Activated T-helper 9 cell treated with anti-CD3 and anti-CD28 coated beads, Interleukin-2, amount 50 U/mL, for 16 hours (primary cell): ENCODE measurements around the gene PLXND1.
A peak's percentile ranks its signal among the peaks of the same experiment; 100 is the strongest.

Source experiments
- DNase-seq: peaks from one replicate; pipeline ENCODE4 v3.0.0-alpha.2; 2020; ENCODE audit warnings: low read depth

PLXND1 gene

DNA sequence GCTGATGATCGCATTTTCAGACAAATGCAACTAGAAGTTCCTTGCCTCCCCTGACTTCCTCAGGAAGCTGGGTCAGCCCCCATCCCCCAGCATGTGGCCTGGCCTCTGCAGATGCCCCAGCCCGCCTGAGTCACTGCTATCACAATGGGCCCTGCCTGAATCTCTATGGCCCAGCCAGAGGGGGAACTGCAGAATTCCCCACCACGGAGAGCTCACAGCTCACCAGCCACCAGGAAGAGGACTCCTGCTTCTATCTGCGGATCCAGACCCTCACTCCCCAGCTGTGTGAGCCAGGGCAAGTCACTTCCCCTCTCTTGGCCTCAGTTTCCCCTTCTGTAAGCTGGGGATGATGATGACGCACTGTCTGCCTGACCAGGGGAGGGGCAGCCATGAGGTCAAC is 6.9 kb downstream of the PLXND1 start:
- no peak for DNase-seq

DNA sequence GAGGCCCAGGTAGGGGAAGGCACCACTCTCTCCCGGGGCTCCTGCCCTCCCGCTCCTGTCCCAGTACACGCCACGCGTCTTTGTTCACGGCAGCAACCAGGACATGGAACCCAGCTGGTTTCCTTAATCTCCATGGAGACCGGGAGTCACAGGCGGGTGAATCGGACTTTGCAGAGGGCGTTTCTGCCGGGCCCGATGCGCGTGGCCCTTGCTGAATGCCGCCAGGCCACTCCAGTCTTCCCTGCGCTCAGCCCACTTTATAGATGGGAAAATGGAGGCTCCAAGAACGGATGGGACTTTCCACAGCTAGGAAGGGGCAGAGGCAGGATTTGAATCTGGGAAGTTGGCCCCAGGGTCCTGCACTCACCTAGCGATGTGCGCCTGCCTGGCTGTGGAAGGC is 7.4 kb downstream of the PLXND1 start:
- DNase-seq = no peak

DNA sequence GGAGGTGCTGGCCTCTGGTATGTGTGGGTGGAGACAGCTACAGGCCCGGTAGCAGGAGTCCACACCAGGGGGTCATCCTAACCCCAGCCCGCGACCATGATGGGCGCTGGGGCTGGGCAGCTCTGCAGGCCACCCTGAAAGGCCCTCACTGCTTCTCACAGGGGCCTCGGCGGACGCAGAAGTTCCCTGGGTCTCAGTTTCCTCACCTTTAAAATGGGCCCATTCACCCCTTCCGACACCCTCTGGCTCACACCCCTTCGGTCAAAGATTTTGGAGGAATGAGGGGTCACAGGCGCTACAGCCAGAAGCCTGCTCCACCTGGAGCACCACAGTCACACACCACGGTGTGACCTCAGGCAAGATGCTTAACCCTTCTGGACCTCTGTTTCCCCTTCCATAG is 8.0 kb downstream of the PLXND1 start:
- DNase-seq = no peak

DNA sequence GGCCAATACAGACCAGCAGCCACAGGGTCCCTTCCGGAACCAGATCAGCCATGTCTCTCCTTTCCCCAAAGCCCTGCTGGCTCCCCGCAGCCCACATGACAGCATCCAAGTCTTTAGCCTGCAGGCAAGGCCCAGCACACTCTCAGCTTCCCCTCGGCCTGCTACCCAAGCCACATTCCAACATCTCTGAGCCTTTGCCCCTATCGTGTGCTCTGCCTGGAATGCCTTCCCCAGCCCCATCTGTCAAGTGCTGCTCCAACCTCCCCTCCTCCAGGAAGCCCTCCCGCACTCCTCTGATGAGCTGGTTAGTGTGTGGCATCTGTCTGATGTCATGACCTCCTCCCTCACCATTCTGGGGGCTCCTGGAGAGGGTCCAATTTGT is 8.5 kb downstream of the PLXND1 start:
- DNase-seq = no peak

DNA sequence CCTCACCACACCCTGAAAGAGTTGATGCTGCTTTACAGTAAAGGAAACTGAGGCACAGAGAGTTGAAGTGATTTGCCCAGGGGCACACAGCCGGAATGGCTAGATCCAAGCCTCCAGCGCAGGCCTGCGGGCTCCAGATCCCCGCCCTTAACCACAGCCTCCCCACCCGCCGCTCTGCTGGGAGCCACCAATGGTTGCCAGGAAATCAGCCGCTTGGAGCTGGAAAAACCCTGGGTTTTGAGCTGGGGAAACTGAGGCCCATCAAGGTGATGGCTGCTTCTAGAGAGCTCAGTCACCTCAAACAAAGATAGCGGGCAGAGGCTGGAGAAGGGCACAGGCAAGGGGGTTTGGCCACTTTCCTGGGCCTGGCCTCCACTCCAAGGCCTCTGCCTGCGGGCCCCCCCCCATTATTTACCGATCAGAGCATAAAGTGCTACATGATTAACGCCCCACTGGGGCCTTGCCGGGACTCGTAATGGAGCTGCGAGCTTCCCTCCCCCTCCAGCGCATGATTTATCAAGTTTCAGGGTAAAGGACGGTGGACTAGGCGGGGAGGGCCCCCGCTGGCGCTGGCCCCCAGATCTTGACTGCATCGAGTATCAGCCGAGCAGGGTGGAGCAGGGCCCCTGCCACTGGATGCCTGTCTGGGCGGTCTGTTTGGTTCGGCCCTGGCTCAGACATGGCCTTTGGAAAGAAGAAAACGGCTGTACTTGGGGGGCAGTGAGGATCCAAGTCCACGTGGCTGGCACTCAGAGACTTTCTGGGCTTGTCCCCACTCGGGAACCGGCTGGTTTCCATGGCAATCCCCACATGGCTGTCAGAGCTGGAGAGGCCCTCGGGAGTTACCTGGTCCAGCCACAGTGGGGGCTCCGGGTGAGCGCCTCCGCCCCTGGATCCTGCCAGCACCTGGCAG is 9.1 kb downstream of the PLXND1 start:
- no peak for DNase-seq

DNA sequence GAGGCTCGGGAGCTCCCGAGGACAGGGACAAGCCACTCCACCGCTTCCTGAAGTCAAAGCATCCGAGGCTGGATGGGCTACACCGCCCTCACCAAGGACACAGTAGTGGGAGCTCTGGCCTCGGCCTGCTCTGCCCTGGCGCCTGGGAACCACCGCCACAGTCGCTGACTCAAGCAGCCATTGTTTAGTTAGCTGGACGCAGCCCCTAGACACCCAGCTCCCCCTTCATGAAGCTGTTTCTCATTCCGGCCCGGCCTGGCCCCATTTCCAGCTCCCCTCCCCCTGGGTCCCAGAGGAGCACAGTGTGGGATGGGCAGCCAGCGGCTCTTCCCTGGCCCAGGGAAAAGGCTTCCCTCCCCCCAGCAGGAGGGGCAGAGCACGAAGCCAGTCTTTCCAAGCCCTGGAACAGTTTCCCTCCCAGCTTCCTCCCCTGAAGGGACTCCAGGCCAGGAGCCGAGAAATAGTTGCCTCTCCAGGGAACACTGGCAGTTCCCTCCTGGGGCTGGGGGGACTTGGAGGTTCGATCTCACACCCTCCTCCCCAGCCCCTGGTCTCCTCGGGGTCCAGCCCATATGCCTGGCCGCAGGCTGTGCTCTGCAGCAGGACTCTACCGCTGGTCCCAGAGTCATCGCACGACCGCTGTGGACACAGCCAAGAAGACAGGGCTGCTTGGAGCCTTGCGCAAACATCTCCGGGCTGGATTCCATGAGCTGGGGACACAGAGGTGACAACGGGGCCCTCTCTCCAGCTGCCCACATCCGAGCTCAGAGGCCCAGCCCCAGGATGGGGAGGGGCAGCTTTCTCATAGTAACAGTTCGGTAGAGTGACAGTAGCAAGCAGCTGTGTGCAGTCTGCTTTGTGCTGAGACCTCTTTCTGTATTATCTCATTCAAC is 10.0 kb downstream of the PLXND1 start:
- no peak for DNase-seq

DNA sequence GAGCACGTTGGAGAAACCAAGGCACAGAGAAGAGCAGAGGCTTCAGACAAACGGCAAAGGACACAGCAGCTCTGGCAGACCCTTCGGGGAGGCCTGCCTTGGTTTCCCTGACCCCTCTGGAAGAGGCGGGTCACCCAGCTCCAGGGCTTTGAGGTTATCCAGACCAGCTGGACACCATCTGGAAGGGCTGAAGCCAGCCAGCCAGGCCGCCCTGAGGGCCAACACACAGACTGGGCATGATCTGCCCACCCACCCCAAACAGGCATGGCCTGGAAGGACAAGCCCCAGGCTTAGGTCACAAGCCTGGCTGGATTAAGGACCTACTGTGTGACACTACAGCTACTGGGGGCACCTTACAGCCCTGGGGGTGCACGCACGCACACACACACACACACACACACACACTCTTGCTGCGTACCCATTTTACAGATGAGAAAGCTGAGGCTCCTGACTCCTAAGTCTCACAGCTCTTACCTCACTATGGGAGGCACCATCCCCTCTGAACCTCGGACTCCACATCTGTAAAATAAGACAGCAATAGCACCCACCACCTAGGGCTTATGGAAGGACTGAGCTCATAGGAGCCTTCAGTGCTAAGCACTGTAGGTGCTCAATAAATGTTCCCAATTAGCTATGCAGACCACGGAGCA is 10.8 kb downstream of the PLXND1 start:
- no peak for DNase-seq

DNA sequence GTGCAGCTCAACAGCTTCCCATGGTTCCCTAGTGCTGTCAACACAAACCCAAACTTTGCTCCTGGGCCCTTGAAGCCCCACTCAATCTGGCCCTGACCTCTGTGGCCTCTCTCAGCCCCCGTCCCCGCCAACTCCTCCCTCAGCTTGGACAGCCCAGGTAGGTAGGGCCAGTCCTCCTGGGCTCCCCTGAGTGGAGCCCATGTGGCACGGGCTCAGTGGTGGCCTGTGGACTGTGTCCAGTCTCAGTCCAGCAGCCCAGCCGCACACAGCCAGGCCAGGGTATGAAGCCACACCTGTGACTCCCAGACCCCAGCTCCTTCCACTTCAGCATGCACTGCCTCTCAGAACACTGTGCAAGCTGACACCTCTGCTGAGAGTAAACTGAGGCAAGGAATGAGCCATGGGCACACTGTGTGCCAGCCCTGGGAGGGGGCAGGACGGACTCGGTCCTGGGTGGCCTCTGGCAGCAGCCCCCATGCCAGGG is 11.5 kb downstream of the PLXND1 start:
- no peak for DNase-seq

DNA sequence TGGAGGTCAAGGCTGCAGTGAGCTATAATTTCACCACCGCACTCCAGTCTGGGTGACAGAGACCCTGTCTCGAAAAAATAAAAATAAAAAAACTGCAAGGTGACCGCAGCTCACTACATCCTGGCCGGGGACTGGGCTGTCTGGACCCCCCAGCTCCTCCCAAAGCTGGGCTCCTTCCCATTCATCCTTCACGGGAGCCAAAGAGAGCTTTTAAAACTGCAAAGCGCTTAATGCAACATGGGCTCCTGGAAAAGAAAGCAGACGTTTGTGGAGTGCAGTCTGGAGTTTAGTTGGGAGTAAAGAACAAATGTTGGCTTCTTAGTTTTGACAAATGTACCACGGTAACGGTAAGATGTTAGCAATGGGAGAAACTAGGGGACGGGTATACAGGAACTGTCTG is 12.1 kb downstream of the PLXND1 start:
- DNase-seq = no peak

DNA sequence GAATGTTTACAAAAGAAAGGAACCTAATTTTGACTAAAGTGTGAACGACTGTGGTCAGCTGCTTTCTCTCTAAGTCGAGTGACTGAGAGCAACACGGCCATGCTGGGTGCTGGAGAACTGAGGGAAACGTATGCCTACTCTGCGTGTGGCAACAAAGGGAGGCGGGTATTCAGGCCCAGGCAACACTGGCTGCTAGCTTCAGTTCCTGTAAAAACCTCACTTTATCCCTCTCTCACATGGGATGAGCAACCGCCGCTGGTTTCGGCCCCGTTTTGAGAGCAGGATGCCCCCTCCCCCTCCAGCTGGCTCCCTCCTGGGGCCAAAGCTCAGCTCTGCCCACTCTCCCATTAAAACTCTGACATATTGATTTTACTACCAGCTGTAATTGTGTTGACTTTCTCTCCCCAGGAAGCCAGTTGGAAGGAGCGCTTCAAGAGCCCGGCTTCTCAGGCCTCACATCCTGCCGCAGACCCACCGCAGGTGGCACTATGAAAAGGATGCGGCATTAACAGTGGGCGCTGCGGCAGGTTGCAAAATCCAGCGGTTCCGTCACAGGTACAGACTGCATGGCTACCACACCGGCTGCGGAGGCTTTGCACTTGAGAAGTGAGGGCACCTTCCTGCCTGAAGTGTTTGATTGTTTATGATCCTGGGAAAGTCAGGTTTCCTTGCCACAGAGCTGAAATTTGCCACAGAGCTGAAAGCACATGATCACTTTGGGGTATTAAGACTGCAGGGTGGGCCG is 12.7 kb downstream of the PLXND1 start:
- DNase-seq = peak; percentile 22

DNA sequence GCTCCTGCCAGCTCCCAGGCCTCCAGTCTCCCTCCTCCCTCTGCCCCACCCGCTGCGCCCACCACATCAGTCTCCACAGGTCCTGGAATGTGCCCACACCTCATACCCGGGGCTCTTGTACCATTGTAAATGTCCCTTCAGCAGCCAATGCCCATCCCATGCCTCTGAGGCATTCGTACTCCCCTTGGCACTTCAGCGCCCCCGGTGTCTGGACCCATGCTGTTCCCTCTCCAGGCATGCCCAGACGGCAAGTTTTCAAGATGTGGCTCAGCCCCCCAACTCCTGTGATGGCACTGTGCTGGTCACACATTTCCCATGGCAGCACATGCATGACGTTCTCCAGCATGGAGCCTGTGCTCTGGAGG is 13.3 kb downstream of the PLXND1 start:
- DNase-seq = no peak

DNA sequence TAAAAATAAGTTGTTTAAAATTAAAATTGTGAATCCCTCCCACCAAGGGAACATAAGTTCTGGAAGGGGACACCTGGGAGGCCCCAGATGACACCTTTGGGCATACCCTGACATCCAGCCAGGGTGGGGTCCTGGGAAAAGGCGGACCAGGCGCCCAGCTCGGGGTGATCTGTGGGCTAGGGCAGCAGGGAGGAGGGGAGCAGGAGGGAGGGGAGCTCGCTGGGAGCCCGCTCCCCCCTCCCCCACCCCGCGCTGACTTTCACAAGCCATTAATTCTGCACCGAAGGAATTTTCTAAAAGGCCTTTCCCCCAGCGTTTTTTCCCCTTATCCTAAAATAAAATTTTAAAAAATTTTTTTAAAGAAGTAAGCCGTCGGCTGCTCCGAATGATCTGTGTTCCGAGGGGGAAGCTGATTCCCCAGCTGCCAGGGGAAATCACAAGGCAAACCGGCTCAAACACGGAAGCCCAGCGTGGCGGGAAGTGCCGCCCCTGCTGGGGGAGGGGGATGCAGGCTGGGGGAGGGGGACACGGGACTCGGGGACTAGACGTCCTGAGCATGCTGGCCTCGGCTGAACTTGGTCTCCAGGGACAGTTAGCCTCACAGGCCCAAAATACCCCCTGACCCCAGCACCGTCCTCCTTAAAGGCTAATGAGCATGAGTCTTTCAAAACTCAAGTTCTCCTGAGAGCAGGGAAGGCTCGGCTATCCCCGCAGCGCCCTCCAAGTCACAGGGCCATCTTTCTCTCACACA is 13.9 kb downstream of the PLXND1 start:
- no peak for DNase-seq

DNA sequence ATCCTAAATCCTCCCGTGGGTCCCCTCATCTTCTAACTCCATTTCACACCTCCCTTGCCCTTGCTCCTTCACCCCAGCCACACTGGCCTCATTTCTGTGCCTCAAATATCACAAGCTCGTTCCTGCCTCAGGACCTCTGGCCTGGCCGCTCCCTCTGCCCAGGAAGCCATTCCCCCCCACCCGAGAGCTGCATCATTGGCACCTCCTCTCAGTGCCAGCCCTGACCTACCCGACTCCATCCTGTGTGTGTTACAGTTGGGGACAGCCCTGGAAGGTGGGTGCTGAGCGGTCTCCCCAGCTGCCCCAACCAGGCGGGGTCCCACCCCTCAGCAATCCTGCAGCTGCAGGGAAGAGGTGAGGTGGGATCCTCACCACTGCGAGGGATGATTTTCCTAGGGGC is 14.5 kb downstream of the PLXND1 start:
- DNase-seq = no peak

DNA sequence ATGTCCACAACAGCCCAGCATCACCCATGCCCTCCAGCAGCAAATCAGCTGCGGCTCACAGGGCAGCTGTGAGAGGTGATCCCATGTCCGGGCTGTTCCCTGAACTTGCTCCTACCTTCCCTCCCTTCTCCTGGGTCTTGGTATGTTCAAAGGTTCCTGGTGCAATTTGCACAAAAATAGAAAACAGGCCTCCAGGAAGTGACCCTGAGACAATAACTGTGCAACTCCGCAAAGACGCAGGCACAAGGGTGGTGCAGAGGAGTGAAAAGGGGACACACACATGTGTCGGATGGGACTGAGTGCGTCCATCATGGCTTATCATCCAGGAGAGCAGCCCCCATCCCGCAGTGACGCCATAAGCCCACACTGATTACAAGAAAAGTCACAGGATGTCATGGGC is 16.3 kb downstream of the PLXND1 start:
- no peak for DNase-seq

DNA sequence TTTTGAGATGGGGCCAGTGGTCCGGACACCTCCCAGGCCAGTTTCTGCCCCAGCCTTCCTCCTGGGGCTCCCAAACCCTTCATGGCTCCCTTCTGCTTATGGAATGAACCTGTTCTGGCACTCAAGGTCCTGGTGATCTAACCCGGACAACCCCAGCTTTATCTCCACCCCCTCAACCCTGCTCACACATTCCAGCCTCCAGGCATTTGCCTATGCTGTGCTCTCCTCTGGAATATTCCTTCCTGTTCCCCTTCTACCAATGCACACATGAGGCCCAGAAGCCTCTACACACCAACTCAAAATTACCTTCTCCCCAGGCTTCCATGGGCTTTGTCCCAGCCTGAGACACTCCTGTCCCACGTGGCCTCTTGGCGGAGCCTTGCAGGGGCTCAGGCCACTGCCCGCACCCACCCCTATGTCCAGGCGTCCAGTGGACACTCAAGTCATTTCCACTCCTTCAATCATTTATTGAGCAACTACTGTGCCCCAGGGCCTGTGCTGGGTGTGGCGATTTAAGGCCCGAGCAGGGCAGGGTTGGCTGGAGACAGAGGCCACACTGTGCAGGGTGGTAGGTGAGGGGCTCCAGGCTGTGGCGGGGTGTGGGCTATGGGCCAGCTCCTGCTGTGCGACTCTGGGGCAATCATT is 18.8 kb downstream of the PLXND1 start:
- DNase-seq = no peak

DNA sequence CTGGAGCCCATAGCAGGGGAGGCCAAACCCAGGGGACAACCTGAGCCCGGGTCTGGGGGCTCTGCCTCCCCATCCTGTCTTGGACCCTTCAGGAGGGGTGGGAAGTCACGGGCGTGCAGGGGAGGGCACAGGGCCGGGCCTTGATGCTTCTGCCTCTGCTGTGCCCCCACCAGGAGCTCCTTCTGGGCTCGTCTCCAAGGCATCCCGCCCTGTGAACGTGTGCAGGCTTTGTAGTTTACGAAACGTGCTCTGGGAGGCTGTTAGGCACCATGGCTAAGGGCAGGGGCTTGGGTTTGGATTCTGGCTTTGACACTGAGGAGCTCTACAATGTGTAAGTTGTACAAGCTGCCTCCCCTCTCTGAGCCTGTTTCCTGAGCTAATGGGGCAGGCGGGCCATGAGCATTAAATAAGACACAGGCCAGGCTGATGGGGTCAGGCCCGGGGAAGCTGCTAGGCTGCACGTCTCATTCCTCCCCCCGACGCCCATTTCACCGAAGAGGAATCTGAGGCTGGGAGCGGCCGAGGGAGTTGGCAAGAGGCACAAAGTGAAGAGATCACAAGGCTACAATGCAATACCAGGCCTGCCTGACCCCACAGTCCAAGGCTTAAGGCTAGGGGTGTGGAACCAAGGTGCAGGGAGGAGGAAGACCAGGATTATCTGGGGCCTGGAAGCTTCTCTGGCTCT is 19.6 kb downstream of the PLXND1 start:
- no peak for DNase-seq

DNA sequence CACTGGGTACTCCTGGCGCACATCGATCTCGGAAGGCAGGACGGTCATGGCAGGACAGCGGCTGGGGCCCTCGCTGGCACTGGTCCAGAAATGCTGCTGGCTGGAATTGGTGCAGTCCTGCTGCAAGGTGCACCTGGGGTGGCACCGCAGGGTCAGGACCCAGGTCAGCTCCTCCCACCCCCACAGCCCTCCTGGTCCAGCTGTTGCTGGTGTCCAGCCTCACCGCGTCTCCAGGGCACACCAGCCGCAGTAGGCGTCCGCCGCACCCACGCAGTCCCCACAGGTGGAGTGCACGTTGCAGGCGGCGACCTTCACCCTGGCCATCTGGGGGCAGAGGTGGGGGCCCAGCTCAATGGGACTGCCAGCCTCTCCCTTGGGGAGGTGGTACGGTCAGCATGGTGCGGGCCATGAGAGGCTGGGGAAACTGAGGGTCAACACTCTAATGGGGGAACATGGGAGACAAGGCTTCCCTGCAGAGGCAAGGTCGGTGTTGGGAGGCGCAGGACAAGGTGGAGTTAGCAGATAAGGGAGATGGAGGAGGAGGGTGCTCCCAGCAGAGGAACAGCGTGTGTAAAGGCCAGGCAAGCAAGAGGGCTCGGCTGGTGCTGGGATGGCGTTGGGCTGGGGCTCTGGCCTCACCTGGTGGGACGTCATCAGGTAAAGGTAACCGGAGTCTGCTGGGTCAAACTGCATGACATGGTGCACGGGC is 20.4 kb downstream of the PLXND1 start:
- no peak for DNase-seq

DNA sequence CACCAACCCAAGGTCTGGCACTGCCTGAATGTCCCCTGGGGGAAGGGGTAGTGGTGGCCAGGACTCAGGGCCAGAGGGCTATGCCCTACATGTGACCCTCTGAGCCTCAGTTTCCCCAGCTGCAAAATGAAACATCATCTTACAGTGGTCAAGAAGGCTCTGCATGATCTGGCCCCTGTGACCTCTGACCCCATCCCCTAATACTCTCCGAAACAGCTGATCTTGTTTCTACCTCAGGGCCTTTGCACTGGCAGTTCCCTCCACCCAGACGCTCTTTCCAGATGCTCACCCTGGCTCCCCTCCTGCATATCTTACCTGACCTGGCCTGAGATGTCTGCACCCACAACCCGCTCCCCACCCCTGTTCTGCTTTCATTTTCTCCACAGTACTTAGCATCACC is 21.8 kb downstream of the PLXND1 start:
- DNase-seq = no peak

DNA sequence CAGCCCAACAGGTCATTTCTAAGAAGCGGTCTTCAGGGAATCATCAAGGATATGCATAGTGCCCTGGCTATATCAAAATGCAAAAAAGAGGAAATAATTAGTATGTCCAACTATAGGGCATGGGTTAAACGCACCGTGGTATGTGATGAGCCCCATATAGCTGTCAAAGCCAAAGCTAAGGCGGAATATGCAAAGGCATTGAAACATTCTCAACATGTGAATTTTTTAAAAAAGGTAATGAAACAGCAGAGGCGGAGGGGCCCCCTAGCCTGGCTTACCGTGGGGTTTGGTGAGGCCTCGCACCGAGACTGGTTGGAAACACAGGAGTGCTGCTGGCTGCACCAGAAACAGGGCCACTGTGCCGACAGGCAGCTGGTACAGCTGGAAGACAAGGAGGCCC is 23.2 kb downstream of the PLXND1 start:
- DNase-seq = no peak
